Astrocyte (in vitro differentiated cells and primary cell): ENCODE measurements around the gene CRY2. TPM values are rescaled to one million over a fixed set of nuclear protein-coding genes. Genes with fewer than 3 reads are reported as not detected.

Source experiments
- DNase-seq: peaks from one replicate; pipeline ENCODE4 v3.0.0-alpha.2; 2010; ENCODE audit warnings: low read depth
- FAIRE-seq: peaks from 2 replicates; lab custom pipeline; 2011; peaks lifted over from hg19 to GRCh38; lab: Jason Lieb, UNC
- H2AFZ ChIP-seq: 2 replicates; pipeline ENCODE4 v1.6.0; 2012; ENCODE audit warnings: low read depth, low read length, inconsistent platforms
- H3K27ac ChIP-seq: 2 replicates; pipeline ENCODE4 v1.5.1; 2011; ENCODE audit warnings: low read depth, low read length, inconsistent platforms
- H3K27me3 ChIP-seq: 2 replicates; pipeline ENCODE4 v1.6.0; 2011; ENCODE audit warnings: low read length, inconsistent platforms; ENCODE audit not compliant: insufficient read depth
- H3K36me3 ChIP-seq: 2 replicates; pipeline ENCODE4 v1.5.1; 2011; ENCODE audit warnings: low read length, inconsistent platforms; ENCODE audit not compliant: insufficient read depth
- H3K4me1 ChIP-seq: 2 replicates; pipeline ENCODE4 v1.5.1; 2011; ENCODE audit warnings: low read length, inconsistent platforms; ENCODE audit not compliant: insufficient read depth
- H3K4me2 ChIP-seq: 2 replicates; pipeline ENCODE4 v1.6.0; 2012; ENCODE audit warnings: low read length, inconsistent platforms
- H3K4me3 ChIP-seq: 2 replicates; pipeline ENCODE4 v1.5.1; 2011; ENCODE audit warnings: low read depth, mild to moderate bottlenecking, low read length, inconsistent platforms; ENCODE audit not compliant: insufficient read depth
- H3K79me2 ChIP-seq: 2 replicates; pipeline ENCODE4 v1.6.0; 2012; ENCODE audit warnings: mild to moderate bottlenecking, low read length, inconsistent platforms; ENCODE audit not compliant: insufficient read depth
- H3K9ac ChIP-seq: 2 replicates; pipeline ENCODE4 v1.6.0; 2012; ENCODE audit warnings: mild to moderate bottlenecking, low read length, inconsistent platforms
- H3K9me3 ChIP-seq: 2 replicates; pipeline ENCODE4 v1.5.1; 2012; ENCODE audit warnings: low read depth, mild to moderate bottlenecking, low read length, inconsistent platforms; ENCODE audit not compliant: insufficient read depth
- H4K20me1 ChIP-seq: 2 replicates; pipeline ENCODE4 v1.6.0; 2012; ENCODE audit warnings: low read length, inconsistent platforms; ENCODE audit not compliant: insufficient read depth
- H3K27ac Mint-ChIP-seq: one replicate; pipeline ENCODE4 v1.8.0; 2021; ENCODE audit warnings: mild to moderate bottlenecking, mixed read lengths; ENCODE audit not compliant: unreplicated experiment
- H3K27me3 Mint-ChIP-seq: one replicate; pipeline ENCODE4 v1.8.0; 2021; ENCODE audit warnings: low read depth, mixed read lengths; ENCODE audit not compliant: unreplicated experiment
- H3K36me3 Mint-ChIP-seq: one replicate; pipeline ENCODE4 v1.8.0; 2021; ENCODE audit warnings: low read depth, mixed read lengths; ENCODE audit not compliant: unreplicated experiment
- H3K4me1 Mint-ChIP-seq: one replicate; pipeline ENCODE4 v1.8.0; 2021; ENCODE audit warnings: low read depth, mixed read lengths; ENCODE audit not compliant: unreplicated experiment
- H3K4me3 Mint-ChIP-seq: one replicate; pipeline ENCODE4 v1.8.0; 2021; ENCODE audit warnings: mild to moderate bottlenecking, moderate library complexity, mixed read lengths; ENCODE audit not compliant: unreplicated experiment
- H3K9me3 Mint-ChIP-seq: one replicate; pipeline ENCODE4 v1.8.0; 2021; ENCODE audit warnings: mild to moderate bottlenecking, mixed read lengths; ENCODE audit not compliant: unreplicated experiment
- CTCF ChIP-seq: IDR thresholded peaks from 2 replicates; pipeline ENCODE4 v1.5.1; 2011; ENCODE audit warnings: low read depth, mild to moderate bottlenecking, inconsistent platforms, low read length, moderate library complexity; ENCODE audit not compliant: insufficient read depth
- EZH2 ChIP-seq: IDR thresholded peaks from 2 replicates; pipeline ENCODE4 v1.6.1; 2012; ENCODE audit warnings: mild to moderate bottlenecking, low read length, inconsistent platforms; ENCODE audit not compliant: insufficient read depth
- total RNA-seq: library from RNA; stranded (reverse); gene quantifications from 2 replicates; pipeline ENCODE4 v1.2.1, GENCODE V29; 2021

Gene CRY2
- total RNA-seq, 1 donor from 2014 or later: 16.9 TPM

GRCh38 chr11:45906965-45907611 is 59.8 kb downstream of the CRY2 start, which contains the start of gene FREY1:
Gene FREY1, minus strand, starts transcription at chr11:45907271. Its CDS starts 26 bp downstream, at chr11:45907245.
- Histone ChIP-seq H3K4me2 (no peak within 1 kb of the TSS), H3K4me1 (no peaks in the 10 kb centered on the region), H4K20me1 (peaks cover 8% of the 10 kb centered on the region), H3K79me2 (no peaks in the 10 kb centered on the region), H3K9ac (no peak within 1 kb of the TSS), H3K27me3 (no peaks in the 10 kb centered on the region), H3K4me3 (no peak within 1 kb of the TSS), H2AFZ (no peak within 1 kb of the TSS), H3K27ac (no peak within 1 kb of the TSS), H3K9me3 (no peaks in the 10 kb centered on the region), H3K36me3 (no peaks in the 10 kb centered on the region)
- peaks cover 10% of the 10 kb centered on the region for H3K36me3 Mint-ChIP-seq
- peaks cover 2% of the 10 kb centered on the region for H3K9me3 Mint-ChIP-seq
- H3K27me3 Mint-ChIP-seq: no peaks in the 10 kb centered on the region
- no peak for TF ChIP-seq CTCF
- TF ChIP-seq EZH2: no peak
- DNase-seq (no peak), FAIRE-seq (no peak)
- H3K27ac Mint-ChIP-seq: no peak within 1 kb of the TSS
- peak within 1 kb of the TSS; percentile 57 for H3K4me3 Mint-ChIP-seq
- no peaks in the 10 kb centered on the region for H3K4me1 Mint-ChIP-seq

- Mint-ChIP-seq H3K4me1 (no peaks in the 10 kb centered on the region), H3K27me3 (no peaks in the 10 kb centered on the region), H3K27ac (no peak overlapping the region), H3K36me3 (peaks cover 7% of the 10 kb centered on the region), H3K9me3 (peaks cover 2% of the 10 kb centered on the region), H3K4me3 (no peak overlapping the region)
- Histone ChIP-seq H3K4me3 (no peak overlapping the region), H3K4me1 (no peaks in the 10 kb centered on the region), H3K27ac (no peak overlapping the region), H3K79me2 (no peaks in the 10 kb centered on the region), H3K9me3 (no peaks in the 10 kb centered on the region), H3K36me3 (no peaks in the 10 kb centered on the region), H3K27me3 (no peaks in the 10 kb centered on the region), H2AFZ (no peak overlapping the region), H3K4me2 (no peak overlapping the region), H3K9ac (no peak overlapping the region), H4K20me1 (peaks cover 8% of the 10 kb centered on the region)
- DNase-seq (no peak), FAIRE-seq (no peak)
- no peak for TF ChIP-seq CTCF
- no peak for TF ChIP-seq EZH2
Measured at GRCh38 chr11:45907911-45908370, 60.7 kb downstream of the CRY2 start.
